ENCODE results near the gene CDC42BPA.

The CDC42BPA gene

DNA sequence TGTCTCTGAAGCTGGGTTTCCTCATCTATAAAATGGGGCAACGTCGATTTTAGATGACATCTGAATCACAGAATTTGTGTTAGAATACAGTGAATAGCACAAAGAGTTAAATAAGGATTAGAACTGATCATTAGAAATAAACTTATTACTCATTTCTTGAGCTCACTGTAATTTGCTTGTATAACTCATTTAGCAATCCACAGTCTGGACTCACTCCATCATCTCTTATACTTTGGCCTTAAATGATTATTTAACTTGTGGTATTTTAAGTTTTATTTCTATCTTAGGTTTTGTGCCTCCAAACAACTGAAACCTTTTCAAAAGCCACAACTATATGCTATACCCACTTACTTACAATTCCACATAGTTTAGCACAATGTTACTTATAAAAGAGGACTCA is 128.0 kb downstream of the CDC42BPA start:
- TF ChIP-seq ESRRG (CRISPR knock-in tag; IDR thresholded peaks at IDR 0.05) (no peak), ZNF565 (CRISPR knock-in tag; conservative IDR thresholded peaks at IDR 0.05; ENCODE audit: low read depth) (no peak), ZFP3 (CRISPR knock-in tag; IDR thresholded peaks at IDR 0.05) (no peak), TCF4 (CRISPR knock-in tag; IDR thresholded peaks at IDR 0.05; ENCODE audit: borderline replicate concordance) (no peak), OSR1 (CRISPR knock-in tag; IDR thresholded peaks at IDR 0.05) (no peak), ZNF8 (CRISPR knock-in tag; IDR thresholded peaks at IDR 0.05) (no peak), CSDC2 (CRISPR knock-in tag; IDR thresholded peaks at IDR 0.05) (no peak), ZFP30 (CRISPR knock-in tag; IDR thresholded peaks at IDR 0.05) (no peak), GLIS3 (CRISPR knock-in tag; IDR thresholded peaks at IDR 0.05) (no peak), ISL1 (CRISPR knock-in tag; IDR thresholded peaks at IDR 0.05) (no peak), PPARA (CRISPR knock-in tag; IDR thresholded peaks at IDR 0.05; ENCODE audit: borderline replicate concordance) (no peak)
- TF ChIP-seq, protein P1, sequence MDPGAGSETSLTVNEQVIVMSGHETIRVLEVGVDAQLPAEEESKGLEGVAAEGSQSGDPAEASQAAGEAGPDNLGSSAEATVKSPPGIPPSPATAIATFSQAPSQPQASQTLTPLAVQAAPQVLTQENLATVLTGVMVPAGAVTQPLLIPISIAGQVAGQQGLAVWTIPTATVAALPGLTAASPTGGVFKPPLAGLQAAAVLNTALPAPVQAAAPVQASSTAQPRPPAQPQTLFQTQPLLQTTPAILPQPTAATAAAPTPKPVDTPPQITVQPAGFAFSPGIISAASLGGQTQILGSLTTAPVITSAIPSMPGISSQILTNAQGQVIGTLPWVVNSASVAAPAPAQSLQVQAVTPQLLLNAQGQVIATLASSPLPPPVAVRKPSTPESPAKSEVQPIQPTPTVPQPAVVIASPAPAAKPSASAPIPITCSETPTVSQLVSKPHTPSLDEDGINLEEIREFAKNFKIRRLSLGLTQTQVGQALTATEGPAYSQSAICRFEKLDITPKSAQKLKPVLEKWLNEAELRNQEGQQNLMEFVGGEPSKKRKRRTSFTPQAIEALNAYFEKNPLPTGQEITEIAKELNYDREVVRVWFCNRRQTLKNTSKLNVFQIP (CRISPR knock-in tag; IDR thresholded peaks at IDR 0.05; ENCODE audit: borderline replicate concordance, low read depth): no peak
- TF ChIP-seq, protein P2, sequence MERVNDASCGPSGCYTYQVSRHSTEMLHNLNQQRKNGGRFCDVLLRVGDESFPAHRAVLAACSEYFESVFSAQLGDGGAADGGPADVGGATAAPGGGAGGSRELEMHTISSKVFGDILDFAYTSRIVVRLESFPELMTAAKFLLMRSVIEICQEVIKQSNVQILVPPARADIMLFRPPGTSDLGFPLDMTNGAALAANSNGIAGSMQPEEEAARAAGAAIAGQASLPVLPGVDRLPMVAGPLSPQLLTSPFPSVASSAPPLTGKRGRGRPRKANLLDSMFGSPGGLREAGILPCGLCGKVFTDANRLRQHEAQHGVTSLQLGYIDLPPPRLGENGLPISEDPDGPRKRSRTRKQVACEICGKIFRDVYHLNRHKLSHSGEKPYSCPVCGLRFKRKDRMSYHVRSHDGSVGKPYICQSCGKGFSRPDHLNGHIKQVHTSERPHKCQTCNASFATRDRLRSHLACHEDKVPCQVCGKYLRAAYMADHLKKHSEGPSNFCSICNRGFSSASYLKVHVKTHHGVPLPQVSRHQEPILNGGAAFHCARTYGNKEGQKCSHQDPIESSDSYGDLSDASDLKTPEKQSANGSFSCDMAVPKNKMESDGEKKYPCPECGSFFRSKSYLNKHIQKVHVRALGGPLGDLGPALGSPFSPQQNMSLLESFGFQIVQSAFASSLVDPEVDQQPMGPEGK (CRISPR knock-in tag; IDR thresholded peaks at IDR 0.05; ENCODE audit: borderline replicate concordance): no peak
- TF ChIP-seq, protein P3, sequence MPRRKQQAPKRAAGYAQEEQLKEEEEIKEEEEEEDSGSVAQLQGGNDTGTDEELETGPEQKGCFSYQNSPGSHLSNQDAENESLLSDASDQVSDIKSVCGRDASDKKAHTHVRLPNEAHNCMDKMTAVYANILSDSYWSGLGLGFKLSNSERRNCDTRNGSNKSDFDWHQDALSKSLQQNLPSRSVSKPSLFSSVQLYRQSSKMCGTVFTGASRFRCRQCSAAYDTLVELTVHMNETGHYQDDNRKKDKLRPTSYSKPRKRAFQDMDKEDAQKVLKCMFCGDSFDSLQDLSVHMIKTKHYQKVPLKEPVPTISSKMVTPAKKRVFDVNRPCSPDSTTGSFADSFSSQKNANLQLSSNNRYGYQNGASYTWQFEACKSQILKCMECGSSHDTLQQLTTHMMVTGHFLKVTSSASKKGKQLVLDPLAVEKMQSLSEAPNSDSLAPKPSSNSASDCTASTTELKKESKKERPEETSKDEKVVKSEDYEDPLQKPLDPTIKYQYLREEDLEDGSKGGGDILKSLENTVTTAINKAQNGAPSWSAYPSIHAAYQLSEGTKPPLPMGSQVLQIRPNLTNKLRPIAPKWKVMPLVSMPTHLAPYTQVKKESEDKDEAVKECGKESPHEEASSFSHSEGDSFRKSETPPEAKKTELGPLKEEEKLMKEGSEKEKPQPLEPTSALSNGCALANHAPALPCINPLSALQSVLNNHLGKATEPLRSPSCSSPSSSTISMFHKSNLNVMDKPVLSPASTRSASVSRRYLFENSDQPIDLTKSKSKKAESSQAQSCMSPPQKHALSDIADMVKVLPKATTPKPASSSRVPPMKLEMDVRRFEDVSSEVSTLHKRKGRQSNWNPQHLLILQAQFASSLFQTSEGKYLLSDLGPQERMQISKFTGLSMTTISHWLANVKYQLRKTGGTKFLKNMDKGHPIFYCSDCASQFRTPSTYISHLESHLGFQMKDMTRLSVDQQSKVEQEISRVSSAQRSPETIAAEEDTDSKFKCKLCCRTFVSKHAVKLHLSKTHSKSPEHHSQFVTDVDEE (CRISPR knock-in tag; IDR thresholded peaks at IDR 0.05): no peak
- ATAC-seq: no peak

DNA sequence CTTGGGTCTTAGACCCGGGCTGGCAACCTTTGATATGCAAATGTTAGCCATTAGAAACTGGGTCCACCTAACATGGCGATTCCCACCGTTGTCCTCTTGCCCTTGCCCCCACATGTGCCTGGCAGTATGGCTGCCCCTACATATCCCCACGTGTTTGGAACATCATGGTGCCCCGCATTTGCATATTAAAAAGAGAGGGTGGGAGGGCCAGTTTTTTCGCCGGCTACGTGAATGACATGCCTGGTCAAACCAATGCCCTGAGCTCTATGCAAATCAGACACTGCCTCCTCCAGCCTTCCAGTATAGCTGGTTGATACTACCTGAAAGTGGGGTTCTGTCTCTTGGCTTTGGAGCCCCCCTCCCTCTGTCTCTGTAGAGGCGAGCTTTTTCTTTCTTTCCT is 133.0 kb downstream of the CDC42BPA start:
- TF ChIP-seq ISL1 (CRISPR knock-in tag; IDR thresholded peaks at IDR 0.05): no peak
- TF ChIP-seq, protein P2 (CRISPR knock-in tag; IDR thresholded peaks at IDR 0.05; ENCODE audit: borderline replicate concordance): no peak
- TF ChIP-seq TOX (CRISPR knock-in tag; IDR thresholded peaks at IDR 0.05; ENCODE audit: borderline replicate concordance): no peak
- no peak for TF ChIP-seq ZNF8 (CRISPR knock-in tag; IDR thresholded peaks at IDR 0.05)
- no peak for TF ChIP-seq ZC3H10 (CRISPR knock-in tag; IDR thresholded peaks at IDR 0.05)
- TF ChIP-seq, protein P1 (CRISPR knock-in tag; IDR thresholded peaks at IDR 0.05; ENCODE audit: borderline replicate concordance, low read depth): no peak
- TF ChIP-seq TCF4 (CRISPR knock-in tag; IDR thresholded peaks at IDR 0.05; ENCODE audit: borderline replicate concordance): no peak
- no peak for TF ChIP-seq OSR1 (CRISPR knock-in tag; IDR thresholded peaks at IDR 0.05)
- TF ChIP-seq PPARA (CRISPR knock-in tag; IDR thresholded peaks at IDR 0.05; ENCODE audit: borderline replicate concordance): no peak
- TF ChIP-seq, protein P4, sequence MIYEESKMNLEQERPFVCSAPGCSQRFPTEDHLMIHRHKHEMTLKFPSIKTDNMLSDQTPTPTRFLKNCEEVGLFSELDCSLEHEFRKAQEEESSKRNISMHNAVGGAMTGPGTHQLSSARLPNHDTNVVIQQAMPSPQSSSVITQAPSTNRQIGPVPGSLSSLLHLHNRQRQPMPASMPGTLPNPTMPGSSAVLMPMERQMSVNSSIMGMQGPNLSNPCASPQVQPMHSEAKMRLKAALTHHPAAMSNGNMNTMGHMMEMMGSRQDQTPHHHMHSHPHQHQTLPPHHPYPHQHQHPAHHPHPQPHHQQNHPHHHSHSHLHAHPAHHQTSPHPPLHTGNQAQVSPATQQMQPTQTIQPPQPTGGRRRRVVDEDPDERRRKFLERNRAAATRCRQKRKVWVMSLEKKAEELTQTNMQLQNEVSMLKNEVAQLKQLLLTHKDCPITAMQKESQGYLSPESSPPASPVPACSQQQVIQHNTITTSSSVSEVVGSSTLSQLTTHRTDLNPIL (CRISPR knock-in tag; IDR thresholded peaks at IDR 0.05; ENCODE audit: low read depth): no peak
- TF ChIP-seq ARNTL (CRISPR knock-in tag; IDR thresholded peaks at IDR 0.05; ENCODE audit: borderline replicate concordance, low read depth): no peak
- no peak for ATAC-seq

DNA sequence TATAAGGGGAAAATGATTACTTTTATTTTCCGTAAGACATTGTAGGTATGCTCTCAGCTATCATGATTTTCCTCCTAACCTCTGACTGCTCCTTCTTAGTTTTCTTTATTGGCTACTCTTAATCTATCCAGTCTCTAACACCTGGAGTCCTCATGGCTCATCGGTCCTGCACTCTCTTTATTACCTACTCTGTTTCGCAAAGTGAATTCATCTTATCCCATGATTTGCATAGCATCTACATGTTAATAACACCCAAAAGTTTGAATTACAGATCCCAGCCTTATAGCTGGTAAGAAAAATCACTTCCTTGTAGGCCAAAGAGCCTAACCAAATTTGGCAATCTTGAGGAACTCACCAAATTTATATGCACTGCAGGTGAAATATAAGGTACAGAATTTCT is 136.3 kb downstream of the CDC42BPA start:
- no peak for ATAC-seq
- TF ChIP-seq ZNF8 (CRISPR knock-in tag; IDR thresholded peaks at IDR 0.05): no peak
- no peak for TF ChIP-seq TOX (CRISPR knock-in tag; IDR thresholded peaks at IDR 0.05; ENCODE audit: borderline replicate concordance)
- TF ChIP-seq ARNTL (CRISPR knock-in tag; IDR thresholded peaks at IDR 0.05; ENCODE audit: borderline replicate concordance, low read depth): no peak
- TF ChIP-seq PPARA (CRISPR knock-in tag; IDR thresholded peaks at IDR 0.05; ENCODE audit: borderline replicate concordance): no peak
- no peak for TF ChIP-seq ZFP30 (CRISPR knock-in tag; IDR thresholded peaks at IDR 0.05)
- no peak for TF ChIP-seq BACH2 (CRISPR knock-in tag; IDR thresholded peaks at IDR 0.05; ENCODE audit: borderline replicate concordance)
- no peak for TF ChIP-seq CSDC2 (CRISPR knock-in tag; IDR thresholded peaks at IDR 0.05)
- TF ChIP-seq RARB (CRISPR knock-in tag; IDR thresholded peaks at IDR 0.05): no peak
- TF ChIP-seq ZFP3 (CRISPR knock-in tag; IDR thresholded peaks at IDR 0.05): no peak
- TF ChIP-seq, protein P2 (CRISPR knock-in tag; IDR thresholded peaks at IDR 0.05; ENCODE audit: borderline replicate concordance): no peak
- no peak for TF ChIP-seq GLIS3 (CRISPR knock-in tag; IDR thresholded peaks at IDR 0.05)
